Esophagus squamous epithelium (tissue), 4 donors: ENCODE measurements around the gene PITPNM2.

ENCODE experiments used
- CTCF ChIP-seq, 6 experiments: fragments of 450-650 bp in 4 of 6; fragments of 200-600 bp in 2 of 6; sonication (generic) in 2 of 6; IDR thresholded peaks; one replicate each; pipeline ENCODE4 v1.5.1; 2016 to 2019; ENCODE audit warnings: antibody characterized with exemption in 6 of 6, mild to moderate bottlenecking in 4 of 6, moderate library complexity in 4 of 6
- POLR2A ChIP-seq, 4 donors: fragments of 450-650 bp; IDR thresholded peaks; one replicate each; pipeline ENCODE4 v1.6.1; 2017; ENCODE audit warnings: antibody characterized with exemption in 4 of 4, mild to moderate bottlenecking in 4 of 4, moderate library complexity in 3 of 4

- no peak for TF ChIP-seq CTCF (IDR thresholded peaks at IDR 0.05)
- TF ChIP-seq POLR2A (IDR thresholded peaks at IDR 0.05) = no peak
These were observed 10.8 kb downstream of the PITPNM2 start for GRCh38 chr12:123139926-123140675.
